Right kidney (tissue), 1 donor: ENCODE results near the gene FZR1.

Experiments used
- DNase-seq: peaks from one replicate; pipeline ENCODE4 v3.0.0-alpha.2; 2016

Gene FZR1

GRCh38 chr19:3470500-3471128, 35.5 kb upstream of the FZR1 start:
- no peak for DNase-seq

DNA sequence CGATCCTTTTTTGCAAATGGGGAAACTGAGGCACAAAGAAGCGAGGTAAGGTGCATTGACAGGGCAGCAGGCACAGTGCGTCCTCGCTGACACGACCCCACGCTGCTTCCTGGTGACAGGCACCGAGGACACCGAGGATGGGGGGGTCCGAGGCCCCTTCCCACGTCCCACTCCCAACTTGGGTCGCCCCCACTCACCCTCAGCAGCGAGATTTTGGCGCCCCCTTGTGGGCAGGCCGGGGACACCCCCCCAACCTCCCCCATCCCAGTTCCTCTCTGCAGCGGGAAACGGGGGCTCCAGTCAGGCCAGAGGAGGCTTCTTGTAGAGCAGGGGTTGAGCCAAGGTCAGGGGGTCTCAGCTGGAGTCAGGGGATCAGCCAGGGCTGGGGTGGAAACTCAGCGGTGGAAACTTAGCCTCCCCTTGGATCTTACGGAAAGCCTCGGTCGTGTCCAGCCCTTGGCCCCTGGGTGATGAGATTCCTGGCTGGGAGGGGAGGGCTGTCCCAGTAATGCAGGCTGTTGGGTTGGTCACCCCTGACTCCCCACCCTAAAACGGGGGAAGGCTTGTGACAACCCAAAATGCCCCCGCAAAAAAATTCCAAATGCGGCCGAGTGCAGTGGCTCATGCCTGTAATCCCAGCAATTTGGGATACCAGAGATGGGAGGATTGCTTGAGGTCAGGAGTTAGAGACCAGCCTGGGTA, 34.0 kb upstream of the FZR1 start:
- DNase-seq = no peak

DNA sequence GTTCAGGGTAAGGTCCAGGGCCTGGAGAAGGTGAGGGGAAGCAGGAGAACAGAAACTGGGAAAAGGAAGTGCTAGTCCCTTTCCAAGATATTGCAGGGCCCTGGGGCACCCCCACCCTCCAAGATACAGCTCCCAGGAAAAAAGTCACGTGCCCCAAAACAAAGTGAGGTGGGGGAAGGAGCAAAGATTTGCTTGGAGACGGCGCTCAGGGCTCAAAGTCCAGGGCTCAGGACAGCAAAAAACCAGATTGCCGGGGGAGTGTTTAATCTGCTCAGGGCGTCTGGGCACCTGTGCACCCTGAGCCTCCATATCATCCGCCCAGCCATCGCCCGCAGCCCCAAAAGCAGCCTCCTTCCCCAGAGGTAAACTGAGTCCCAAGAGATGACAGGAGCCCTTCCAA, 32.1 kb upstream of the FZR1 start:
- DNase-seq = no peak

GRCh38 chr19:3474614-3475013, 31.5 kb upstream of the FZR1 start:
- DNase-seq = no peak

- no peak for DNase-seq
Measured at GRCh38 chr19:3475449-3475848, 30.7 kb upstream of the FZR1 start.

GRCh38 chr19:3476830-3477229, 29.3 kb upstream of the FZR1 start:
- DNase-seq = no peak

DNA sequence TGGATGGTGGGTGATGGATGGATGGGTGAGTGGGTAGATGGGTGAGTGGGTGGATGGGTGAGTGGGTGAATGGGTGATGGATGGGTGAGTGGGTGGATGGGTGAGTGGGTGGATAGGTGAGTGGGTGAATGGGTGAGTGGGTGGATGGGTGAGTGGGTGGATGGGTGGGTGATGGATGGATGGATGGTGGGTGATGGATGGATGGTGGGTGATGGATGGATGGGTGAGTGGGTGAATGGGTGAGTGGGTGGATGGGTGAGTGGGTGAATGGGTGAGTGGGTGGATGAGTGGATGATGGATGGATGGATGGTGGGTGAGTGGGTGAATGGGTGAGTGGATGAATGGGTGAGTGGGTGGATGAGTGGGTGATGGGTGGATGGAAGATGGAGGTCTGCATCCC, 28.6 kb upstream of the FZR1 start:
- DNase-seq = no peak

- DNase-seq = no peak
Measured at GRCh38 chr19:3477951-3478350, 28.2 kb upstream of the FZR1 start.

DNA sequence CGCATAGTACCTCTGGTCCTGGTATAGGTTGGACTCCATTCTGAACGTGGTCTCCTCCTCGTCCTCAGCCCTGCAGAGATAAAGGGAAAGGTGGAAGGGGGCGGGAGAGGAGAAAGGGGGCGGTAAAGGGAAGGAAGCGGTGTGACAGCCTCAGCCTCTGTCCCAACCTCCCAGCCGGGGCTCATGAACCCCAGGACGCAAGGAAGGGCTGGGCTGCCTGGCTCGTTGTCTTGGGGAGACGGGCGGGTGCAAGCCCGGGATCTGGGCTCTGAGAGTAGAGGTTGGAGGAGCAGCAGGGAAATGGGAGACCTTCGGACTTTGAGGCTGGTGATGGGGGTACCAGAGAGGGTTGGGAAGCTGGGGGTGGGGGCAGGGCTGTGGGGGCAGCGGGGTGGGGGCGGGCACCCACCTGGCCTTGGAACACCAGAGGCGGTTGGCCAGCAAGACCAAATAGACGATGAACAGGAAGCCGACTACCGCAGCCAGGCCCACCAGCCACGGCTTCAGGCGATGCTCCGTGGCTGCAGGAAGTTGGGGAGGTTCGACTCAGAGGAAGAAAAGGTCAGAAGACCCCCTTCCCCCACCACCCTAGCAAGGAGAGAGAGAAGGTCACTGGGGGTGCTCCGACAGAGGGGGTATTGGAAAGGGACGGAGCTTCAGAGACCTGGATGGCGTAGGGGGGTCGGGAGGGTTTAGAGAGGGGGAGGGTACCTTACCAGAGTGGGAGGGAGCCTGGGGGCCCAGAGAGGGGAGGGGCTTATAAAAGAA, 27.5 kb upstream of the FZR1 start:
- no peak for DNase-seq

DNA sequence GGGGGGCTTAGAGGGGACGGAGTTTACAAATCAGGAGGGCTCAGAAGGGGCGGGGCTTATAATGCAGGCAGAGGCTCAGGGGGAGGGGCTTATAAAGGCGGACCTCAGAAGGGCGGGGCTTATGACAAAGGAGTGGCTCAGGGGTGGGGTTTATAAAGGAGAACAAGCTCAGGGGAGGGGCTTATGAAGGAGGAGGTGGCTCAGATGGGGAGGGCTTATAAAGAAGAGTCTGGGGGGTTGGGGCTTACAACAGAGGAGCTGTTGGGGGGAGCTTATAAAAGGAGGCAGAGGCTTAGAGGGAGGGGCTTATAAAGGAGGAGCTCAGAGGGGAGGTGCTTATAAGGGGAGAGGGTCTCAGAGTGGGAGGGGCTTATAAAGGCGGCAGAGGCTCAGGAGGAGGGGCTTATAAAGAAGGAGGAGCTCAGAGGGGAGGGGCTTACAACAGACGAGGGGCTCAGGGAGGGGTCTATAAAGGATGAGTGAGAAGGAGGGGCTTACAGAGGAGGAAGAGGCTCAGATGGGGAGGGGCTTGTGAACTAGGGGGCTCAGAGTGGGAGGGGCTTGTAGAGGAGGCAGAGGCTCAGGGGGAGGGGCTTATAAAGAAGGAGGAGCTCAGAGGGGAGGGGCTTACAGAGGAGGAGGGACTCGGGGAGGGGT, 26.8 kb upstream of the FZR1 start:
- no peak for DNase-seq

- DNase-seq = no peak
Measured at GRCh38 chr19:3479834-3480215, 26.3 kb upstream of the FZR1 start.

- no peak for DNase-seq
Measured at GRCh38 chr19:3480383-3481091, 25.6 kb upstream of the FZR1 start, which contains the start of gene SMIM24. SMIM24 (minus strand) TSS chr19:3480525; CDS start chr19:3480463, 62 bp downstream.

DNA sequence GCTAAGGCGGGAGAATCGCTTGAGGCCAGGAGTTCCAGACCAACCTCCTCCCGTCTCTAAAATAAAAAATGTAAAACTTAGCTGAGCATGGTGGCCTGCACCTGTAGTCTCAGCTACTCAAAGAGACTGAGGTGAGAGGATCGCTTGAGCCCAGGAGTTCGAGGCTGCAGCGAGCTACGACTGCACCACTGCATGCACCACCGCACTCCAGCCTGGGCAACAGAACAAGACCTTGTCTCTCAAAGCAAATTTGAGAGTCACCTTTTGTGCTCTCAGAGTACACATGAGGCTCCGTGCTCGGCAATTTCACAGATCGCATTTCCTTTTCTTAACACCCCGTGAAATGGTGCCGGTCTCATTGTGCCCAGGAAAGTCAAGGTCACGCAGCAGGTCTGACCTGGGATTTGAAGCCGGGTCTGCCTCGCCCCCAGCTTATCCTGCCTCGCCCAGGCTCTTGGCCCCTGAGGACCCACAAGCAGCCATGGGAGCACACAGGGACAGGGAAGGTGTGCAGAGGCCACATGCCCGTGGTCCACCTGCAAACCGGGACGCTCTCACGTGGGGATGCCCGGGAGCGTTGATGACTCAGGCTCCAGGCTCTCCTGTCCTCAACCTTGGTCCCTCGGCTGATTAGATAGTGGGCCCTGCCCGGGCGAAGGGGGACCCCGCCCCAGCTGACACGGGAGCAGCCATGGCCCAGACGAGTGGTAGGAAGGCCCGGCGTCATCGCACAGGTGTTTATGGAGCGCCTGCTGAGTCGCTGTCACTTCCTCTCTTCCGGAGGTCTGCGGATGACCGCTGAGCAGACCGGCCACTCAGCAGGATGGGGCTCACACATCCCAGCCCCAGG, 24.6 kb upstream of the FZR1 start:
- no peak for DNase-seq

DNA sequence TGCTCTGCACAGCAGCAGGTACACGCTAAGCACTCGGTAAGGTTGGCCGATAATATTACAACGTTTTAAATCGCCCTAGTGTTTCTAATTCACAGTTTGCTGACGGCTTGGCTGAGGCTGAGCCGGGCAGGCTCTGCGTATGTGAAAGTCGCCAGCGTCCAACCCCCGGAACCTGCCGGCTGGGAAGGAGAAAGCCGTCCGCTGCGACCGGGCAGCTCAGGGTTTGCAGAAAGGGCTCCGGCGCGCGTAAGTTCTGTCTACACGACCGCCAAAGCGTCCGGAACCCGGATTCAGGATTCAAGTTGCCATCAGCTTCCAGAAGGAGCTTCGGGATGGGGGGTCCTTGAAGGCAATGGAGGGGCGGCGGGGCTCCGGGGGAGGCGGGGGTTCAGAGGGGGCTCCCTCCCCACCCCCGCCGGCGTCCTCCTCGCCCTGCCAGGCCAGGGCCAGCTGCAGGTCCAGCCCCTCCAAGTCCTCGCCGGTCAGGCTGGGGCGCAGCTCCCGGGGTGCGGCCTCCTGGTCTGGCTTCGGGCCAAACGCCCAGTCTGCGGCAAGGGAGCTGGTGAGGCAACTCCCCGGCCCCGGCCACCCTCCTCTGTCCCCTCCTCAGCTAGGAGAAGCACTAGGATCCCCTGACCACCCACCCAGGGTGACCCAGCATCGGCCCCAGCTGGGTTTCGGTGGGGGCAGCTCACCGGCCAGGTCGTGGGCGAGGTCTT, 23.4 kb upstream of the FZR1 start:
- no peak for DNase-seq

DNA sequence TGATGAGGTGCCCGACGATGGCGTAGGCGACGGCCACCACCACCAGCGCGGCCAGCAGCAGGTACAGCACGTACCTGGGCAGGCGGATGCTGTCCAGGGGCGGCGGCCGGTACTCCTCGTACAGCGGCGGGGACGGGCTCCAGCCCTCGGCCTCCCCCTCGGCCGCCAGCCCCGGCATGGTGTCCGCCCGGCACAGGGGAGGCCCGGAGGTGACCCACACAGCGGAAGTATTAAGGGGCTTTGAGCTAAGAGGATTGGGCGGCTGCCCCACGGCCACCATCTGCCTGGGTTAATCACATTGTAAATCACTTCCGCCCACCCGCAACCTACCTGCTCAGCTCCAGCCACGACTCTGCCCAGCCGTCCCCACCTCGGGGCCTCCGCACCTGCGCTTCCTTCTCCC, 22.9 kb upstream of the FZR1 start, which contains the start of gene SMIM44:
TSS of gene SMIM44 (minus strand) at position 216 of the 403 bp plus-strand sequence. CDS start at position 178, 38 bp downstream.
- DNase-seq = no peak

GRCh38 chr19:3491396-3492119, 14.6 kb upstream of the FZR1 start:
- DNase-seq = no peak

DNA sequence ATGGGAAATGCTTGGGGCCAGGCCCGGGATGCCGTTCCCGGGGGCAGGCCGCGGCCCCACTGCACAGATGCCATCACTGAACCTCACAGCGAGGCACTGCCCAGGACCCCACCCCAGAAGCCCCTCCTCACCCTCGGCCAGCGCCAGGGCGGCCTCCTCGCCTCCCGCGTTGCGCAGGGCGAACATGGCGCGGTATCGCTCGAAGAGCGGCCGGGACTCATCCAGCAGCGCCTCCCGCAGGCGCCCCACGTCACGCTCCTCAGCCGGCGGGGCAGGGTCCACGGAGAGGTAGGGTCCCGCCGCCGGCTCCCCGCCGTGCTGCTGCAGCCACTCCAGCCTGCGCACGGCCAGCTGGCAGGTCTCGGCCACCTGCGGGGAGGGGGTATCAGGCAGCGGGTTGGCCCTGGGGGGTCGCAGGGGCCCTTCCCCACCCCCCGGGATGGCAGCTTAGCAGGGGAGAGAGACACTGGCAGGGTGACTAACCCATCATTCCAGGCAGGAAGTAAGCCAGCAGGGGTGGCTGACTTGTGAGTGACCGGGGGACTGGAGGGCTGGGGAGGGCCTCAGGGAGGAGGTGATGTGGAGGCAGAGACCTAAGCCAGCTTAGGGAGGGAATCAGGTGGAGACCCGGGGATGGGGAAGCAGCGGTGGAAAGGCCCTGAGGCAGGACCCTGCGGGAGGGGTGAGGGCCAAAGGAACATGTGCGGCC, 13.8 kb upstream of the FZR1 start:
- no peak for DNase-seq

- DNase-seq = no peak
Measured at GRCh38 chr19:3492919-3493318, 13.2 kb upstream of the FZR1 start.

DNA sequence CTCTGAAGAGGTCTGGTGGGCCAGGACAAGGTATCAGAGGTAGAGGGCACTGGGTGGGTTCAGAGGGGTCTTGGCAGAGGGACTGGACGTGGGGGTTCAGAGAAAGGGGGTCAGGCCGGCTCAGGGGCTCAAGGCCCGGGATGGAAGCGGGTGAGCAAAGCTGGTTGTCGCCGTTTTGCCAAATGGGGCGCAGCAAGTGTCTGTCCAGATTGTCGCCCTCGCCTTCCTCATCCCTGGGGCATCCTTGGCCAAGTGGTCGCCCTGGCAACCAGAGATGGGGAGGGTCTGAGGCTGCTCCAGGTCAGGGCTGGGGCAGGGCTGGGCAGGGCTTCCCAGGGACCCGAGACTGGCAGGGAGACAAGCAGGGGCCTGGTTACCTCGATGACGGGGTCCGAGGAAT, 12.5 kb upstream of the FZR1 start:
- no peak for DNase-seq
